Measurements from ENCODE around the gene MANBA. TPM values are rescaled to one million over a fixed set of nuclear protein-coding genes. Genes with fewer than 3 reads are reported as not detected.

Gene MANBA
- total RNA-seq, 1 donor from 2014 or later: 35.8 TPM

DNA sequence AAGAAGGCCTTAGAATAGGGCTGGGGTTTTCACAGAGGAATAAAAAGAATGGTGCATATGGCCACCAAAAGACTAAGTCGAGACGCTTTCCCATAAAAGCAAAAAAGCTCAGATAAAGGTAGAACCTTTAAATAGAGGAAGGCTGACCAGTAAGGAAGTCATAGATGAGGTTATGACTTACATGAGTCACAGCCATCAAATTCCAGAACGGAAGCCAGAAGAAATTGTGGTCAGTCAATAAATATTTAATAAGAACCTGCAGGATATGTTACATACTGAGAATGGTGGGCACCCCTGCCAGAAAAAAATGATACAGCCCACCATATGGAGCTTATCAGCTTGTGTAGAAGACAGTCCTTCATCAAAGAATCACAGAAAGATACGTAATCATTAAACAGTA is 120.1 kb downstream of the MANBA start:
- Histone ChIP-seq H3K4me1 (no peaks in the 10 kb centered on the region), H3K4me3 (no peak overlapping the region), H3K36me3 (peaks cover 0 to 7% of the 10 kb centered on the region in 2 donors), H3K9me3 (no peaks in the 10 kb centered on the region), H3K27me3 (no peaks in the 10 kb centered on the region), H3K27ac (no peak overlapping the region)
- intact Hi-C loops (cut with DNase I): no loop called here
- no peak for DNase-seq (ENCODE audit: extremely low spot score in 2 of 2)
- no peak for TF ChIP-seq POLR2A (IDR thresholded peaks at IDR 0.05)
- TF ChIP-seq POLR2AphosphoS5 (IDR thresholded peaks at IDR 0.05; ENCODE audit: insufficient read depth in 1 of 2, low read depth in 1 of 2): no peak
- TF ChIP-seq, protein P1, sequence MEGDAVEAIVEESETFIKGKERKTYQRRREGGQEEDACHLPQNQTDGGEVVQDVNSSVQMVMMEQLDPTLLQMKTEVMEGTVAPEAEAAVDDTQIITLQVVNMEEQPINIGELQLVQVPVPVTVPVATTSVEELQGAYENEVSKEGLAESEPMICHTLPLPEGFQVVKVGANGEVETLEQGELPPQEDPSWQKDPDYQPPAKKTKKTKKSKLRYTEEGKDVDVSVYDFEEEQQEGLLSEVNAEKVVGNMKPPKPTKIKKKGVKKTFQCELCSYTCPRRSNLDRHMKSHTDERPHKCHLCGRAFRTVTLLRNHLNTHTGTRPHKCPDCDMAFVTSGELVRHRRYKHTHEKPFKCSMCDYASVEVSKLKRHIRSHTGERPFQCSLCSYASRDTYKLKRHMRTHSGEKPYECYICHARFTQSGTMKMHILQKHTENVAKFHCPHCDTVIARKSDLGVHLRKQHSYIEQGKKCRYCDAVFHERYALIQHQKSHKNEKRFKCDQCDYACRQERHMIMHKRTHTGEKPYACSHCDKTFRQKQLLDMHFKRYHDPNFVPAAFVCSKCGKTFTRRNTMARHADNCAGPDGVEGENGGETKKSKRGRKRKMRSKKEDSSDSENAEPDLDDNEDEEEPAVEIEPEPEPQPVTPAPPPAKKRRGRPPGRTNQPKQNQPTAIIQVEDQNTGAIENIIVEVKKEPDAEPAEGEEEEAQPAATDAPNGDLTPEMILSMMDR (IDR thresholded peaks at IDR 0.05): no peak

DNA sequence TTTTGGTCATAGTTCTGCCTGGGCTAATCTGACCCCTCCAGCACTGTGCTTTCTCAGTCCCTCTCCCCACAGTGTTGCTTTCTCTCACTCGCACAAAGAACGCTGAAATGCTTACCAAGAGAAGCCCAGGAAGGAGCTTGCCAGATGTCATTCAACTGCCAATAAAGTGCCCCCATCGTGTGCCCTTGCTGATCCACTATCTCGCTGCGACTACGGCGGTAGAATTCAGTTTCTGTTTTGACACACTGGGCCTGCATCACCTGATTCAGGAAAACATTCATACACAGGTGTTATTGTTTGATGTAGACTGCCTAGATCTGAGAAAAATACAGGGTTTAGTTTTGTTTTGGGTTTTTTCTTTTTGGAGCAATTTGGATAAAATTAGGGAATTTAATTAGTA is 121.2 kb downstream of the MANBA start:
- TF ChIP-seq, protein P1 (IDR thresholded peaks at IDR 0.05): no peak
- no peak for TF ChIP-seq POLR2A (IDR thresholded peaks at IDR 0.05)
- TF ChIP-seq POLR2AphosphoS5 (IDR thresholded peaks at IDR 0.05; ENCODE audit: insufficient read depth in 1 of 2, low read depth in 1 of 2): no peak
- DNase-seq (ENCODE audit: extremely low spot score in 2 of 2): no peak
- H3K27me3 ChIP-seq: no peaks in the 10 kb centered on the region
- H3K36me3 ChIP-seq: peaks cover 0 to 14% of the 10 kb centered on the region in 2 donors
- no peak overlapping the region for H3K4me3 ChIP-seq
- H3K9me3 ChIP-seq: no peaks in the 10 kb centered on the region
- H3K4me1 ChIP-seq: no peaks in the 10 kb centered on the region
- intact Hi-C loops (cut with DNase I): no loop called here
- no peak overlapping the region for H3K27ac ChIP-seq

DNA sequence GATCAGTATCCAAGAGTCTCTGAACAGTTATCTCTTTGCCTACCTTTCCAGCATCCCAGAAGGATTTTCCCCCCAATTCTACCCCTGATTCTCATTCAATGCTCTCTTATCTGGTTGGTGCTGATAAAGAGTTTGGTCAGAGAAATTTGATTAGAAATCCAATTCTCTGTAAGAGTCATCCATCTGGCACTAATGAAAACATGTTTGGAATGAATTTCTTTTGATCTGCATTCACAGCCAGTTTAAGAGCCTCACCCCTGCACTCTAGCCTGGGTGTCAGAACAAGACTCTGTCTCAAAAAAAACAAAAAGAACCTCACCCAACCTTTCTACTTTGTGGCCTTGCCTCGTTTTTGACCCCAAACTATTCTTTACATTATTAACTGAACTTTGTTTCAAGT is 122.1 kb downstream of the MANBA start:
- Histone ChIP-seq H3K9me3 (no peaks in the 10 kb centered on the region), H3K27me3 (no peaks in the 10 kb centered on the region), H3K36me3 (peaks cover 0 to 18% of the 10 kb centered on the region in 2 donors), H3K4me3 (no peak overlapping the region), H3K27ac (no peak overlapping the region), H3K4me1 (no peaks in the 10 kb centered on the region)
- intact Hi-C loops (cut with DNase I): no loop called here
- TF ChIP-seq, protein P1 (IDR thresholded peaks at IDR 0.05): no peak
- no peak for TF ChIP-seq POLR2AphosphoS5 (IDR thresholded peaks at IDR 0.05; ENCODE audit: insufficient read depth in 1 of 2, low read depth in 1 of 2)
- TF ChIP-seq POLR2A (IDR thresholded peaks at IDR 0.05): no peak
- no peak for DNase-seq (ENCODE audit: extremely low spot score in 2 of 2)

DNA sequence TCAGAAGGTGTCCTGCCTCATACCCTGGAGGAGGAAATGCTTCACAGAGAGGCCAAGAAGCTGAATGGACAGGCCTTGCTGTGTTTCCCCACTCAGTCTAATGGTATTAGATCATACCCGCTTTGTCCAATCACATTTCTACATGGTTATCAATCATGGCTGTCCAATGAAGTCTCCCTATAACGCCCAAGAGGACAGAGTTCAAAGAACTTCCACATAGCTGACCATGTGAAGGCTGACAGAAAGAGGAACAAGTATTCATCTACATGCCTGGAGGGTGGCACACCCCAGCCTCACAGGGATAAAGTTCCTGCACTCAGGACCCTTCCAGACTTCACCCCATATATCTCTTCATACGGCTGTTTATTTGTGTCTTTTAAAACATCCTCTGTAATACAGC is 123.4 kb downstream of the MANBA start:
- TF ChIP-seq POLR2AphosphoS5 (IDR thresholded peaks at IDR 0.05; ENCODE audit: insufficient read depth in 1 of 2, low read depth in 1 of 2): no peak
- TF ChIP-seq, protein P1 (IDR thresholded peaks at IDR 0.05): no peak

DNA sequence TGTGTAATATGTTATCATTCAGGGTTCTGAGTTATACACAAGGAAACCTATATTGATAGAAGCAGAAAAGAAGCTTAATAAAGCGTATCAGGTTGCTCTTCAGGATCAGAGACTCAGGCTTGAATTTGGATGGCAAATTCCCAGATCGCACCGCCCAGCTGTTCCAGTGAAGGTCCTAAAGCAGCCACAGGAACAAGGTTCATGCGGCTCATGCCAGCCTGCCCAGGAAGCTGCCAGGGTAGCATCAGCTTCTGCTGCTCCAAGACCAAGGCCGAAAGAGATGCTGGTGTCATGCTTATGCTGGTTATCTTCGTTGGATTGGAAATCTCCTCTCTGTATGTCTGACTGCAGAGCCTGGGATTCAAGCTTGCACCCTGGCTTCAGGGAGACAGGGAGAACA is 127.7 kb downstream of the MANBA start:
- intact Hi-C loops (cut with DNase I): no loop called here
- no peak for TF ChIP-seq POLR2A (IDR thresholded peaks at IDR 0.05)
- no peak for TF ChIP-seq POLR2AphosphoS5 (IDR thresholded peaks at IDR 0.05; ENCODE audit: insufficient read depth in 1 of 2, low read depth in 1 of 2)
- TF ChIP-seq, protein P1 (IDR thresholded peaks at IDR 0.05): no peak
- H3K27me3 ChIP-seq: no peaks in the 10 kb centered on the region
- peaks cover 0 to 11% of the 10 kb centered on the region in 2 donors for H3K36me3 ChIP-seq
- no peaks in the 10 kb centered on the region for H3K9me3 ChIP-seq
- H3K4me1 ChIP-seq: no peaks in the 10 kb centered on the region
- DNase-seq (ENCODE audit: extremely low spot score in 2 of 2): no peak
- H3K27ac ChIP-seq: no peak overlapping the region
- no peak overlapping the region for H3K4me3 ChIP-seq

More for the DNA sequence above, 123.4 kb downstream of the MANBA start:
- H3K27ac ChIP-seq: no peak overlapping the region
- H3K27me3 ChIP-seq: no peaks in the 10 kb centered on the region
- DNase-seq (ENCODE audit: extremely low spot score in 2 of 2): no peak
- H3K4me1 ChIP-seq: no peaks in the 10 kb centered on the region
- no peaks in the 10 kb centered on the region for H3K9me3 ChIP-seq
- H3K36me3 ChIP-seq: peaks cover 0 to 18% of the 10 kb centered on the region in 2 donors
- no peak overlapping the region for H3K4me3 ChIP-seq
- intact Hi-C loops (cut with DNase I): no loop called here
